Body of pancreas (tissue), 4 donors: ENCODE measurements around the gene HSPB7. TPM values are rescaled to one million over a fixed set of nuclear protein-coding genes. Genes with fewer than 3 reads are reported as not detected.

Experiments
- ATAC-seq: fragments of 150-250 bp; one replicate; pipeline ENCODE4 v1.9.1; 2016
- DNase-seq, 4 donors: peaks; one replicate each; pipeline ENCODE4 v3.0.0-alpha.2; 2019
- H3K27ac ChIP-seq, 4 donors: fragments of 200-600 bp; sonication (generic); 1 replicate in 3 of 4; 2 replicates in 1 of 4; pipeline versions ENCODE4 v1.5.1 to v1.6.1; 2016 to 2019; ENCODE audit warnings: mild to moderate bottlenecking in 1 of 4, mixed read lengths in 1 of 4, moderate library complexity in 1 of 4
- H3K27me3 ChIP-seq, 2 donors: fragments of 200-600 bp; sonication (generic); one replicate each; pipeline ENCODE4 v1.6.0; 2016; ENCODE audit warnings: mild to moderate bottlenecking in 1 of 2
- H3K36me3 ChIP-seq, 2 donors: fragments of 200-600 bp; sonication (generic); replicated peaks in 1 of 2; 2 replicates each; pipeline ENCODE4 v1.5.1; 2016; ENCODE audit warnings: low read depth in 2 of 2; ENCODE audit not compliant: insufficient read depth in 1 of 2
- H3K4me1 ChIP-seq: fragments of 200-600 bp; sonication (generic); one replicate; pipeline ENCODE4 v1.6.0; 2016
- H3K4me3 ChIP-seq, 2 donors: fragments of 200-600 bp; sonication (generic); 1 replicate in 1 of 2; 2 replicates in 1 of 2; pipeline ENCODE4 v1.5.1; 2016 to 2019
- H3K9me3 ChIP-seq, 3 donors: fragments of 200-600 bp; sonication (generic); 1 replicate in 2 of 3; 2 replicates in 1 of 3; pipeline ENCODE4 v1.5.1; 2016
- POLR2A ChIP-seq, 3 donors: fragments of 450-650 bp; IDR thresholded peaks; one replicate each; pipeline ENCODE4 v1.6.1; 2016; ENCODE audit warnings: antibody characterized with exemption in 3 of 3, mild to moderate bottlenecking in 2 of 3
- WGBS, 2 donors: methylation state at CpG; one replicate each; pipeline ENCODE4 v1.1.5; 2017; 5-methylcytosine and 5-hydroxymethylcytosine counted together
- intact Hi-C: fragments of 100-400 bp; cut with DNase I; formaldehyde crosslinking; loops from one replicate; pipeline ENCODE4 v1.15.1; 2023
- small RNA-seq: library from RNA; depleted of rRNA; stranded (forward); fragments of <200 nt; gene quantifications from one replicate; pipeline ENCODE3, GENCODE V24; 2016
- total RNA-seq, 2 donors: library from RNA; depleted of rRNA; stranded (reverse); fragments of >200 nt; gene quantifications; one replicate each; pipeline ENCODE4 v1.1.0, GENCODE V29; 2016
- TF ChIP-seq, protein P1 (sequence below), 7 experiments: fragments of 450-650 bp in 4 of 7; fragments of 200-600 bp in 3 of 7; sonication (generic) in 3 of 7; IDR thresholded peaks; one replicate each; pipeline ENCODE4 v1.5.1; 2016 to 2019; ENCODE audit warnings: antibody characterized with exemption in 7 of 7

Gene HSPB7
- total RNA-seq, 2 donors from 2014 or later = 5.7 to 39.9 TPM

DNA sequence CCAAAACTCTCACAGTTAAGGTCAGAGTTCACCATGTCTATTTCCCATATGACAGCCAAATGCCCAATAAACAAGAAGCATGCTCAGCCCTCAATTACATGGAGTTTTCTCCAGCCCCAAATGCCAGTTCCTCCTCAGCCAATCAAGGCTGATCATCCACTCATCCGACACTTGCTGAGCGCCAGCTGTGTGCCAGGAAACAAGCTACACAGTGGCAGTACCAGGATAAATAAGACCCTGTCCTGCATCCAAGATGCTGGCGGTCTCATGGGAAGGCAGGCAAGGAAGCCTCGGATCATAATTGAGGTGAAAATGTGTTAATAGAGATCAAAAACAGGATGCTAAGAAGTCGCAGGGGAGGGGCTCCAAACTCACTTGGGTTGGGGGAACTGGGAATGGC lies 49.7 kb downstream of the HSPB7 start:
- ATAC-seq (no peak), DNase-seq (no peak)
- WGBS, 2 donors = 77 to 79% methylated on average over 5 of the region's 5 CpGs
- Histone ChIP-seq H3K4me1 (peaks cover 17% of the 10 kb centered on the region), H3K4me3 (no peak overlapping the region), H3K36me3 (peaks cover 0 to 7% of the 10 kb centered on the region in 2 donors), H3K9me3 (no peaks in the 10 kb centered on the region), H3K27me3 (no peaks in the 10 kb centered on the region), H3K27ac (no peak overlapping the region)
- intact Hi-C loops = no loop called here
- TF ChIP-seq POLR2A (IDR thresholded peaks at IDR 0.05) = no peak

DNA sequence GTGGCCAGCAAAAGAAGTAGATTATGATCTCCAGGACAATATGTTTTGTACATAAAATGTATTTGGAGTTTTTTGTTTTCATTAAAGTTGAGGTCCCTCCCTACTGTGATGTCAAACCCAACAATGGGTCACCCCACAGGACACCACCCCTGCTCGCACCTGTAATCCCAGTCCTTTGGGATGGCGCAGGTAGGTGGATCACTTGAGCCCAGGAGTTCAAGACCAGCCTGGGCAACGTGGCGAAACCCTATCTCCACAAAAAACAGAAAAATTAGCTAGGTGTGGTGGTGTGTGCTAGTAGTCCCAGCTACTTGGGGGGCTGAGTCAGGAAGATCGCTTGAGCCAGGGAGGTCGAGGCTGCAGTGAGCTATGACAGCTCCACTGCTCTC lies 50.9 kb downstream of the HSPB7 start:
- Histone ChIP-seq H3K4me1 (peaks cover 17% of the 10 kb centered on the region), H3K27ac (peak overlapping the region in 2 of 4 donors; percentile 51 to 57), H3K4me3 (no peak overlapping the region), H3K9me3 (no peaks in the 10 kb centered on the region), H3K36me3 (peaks cover 0 to under 1% of the 10 kb centered on the region in 2 donors), H3K27me3 (no peaks in the 10 kb centered on the region)
- TF ChIP-seq, protein P1, sequence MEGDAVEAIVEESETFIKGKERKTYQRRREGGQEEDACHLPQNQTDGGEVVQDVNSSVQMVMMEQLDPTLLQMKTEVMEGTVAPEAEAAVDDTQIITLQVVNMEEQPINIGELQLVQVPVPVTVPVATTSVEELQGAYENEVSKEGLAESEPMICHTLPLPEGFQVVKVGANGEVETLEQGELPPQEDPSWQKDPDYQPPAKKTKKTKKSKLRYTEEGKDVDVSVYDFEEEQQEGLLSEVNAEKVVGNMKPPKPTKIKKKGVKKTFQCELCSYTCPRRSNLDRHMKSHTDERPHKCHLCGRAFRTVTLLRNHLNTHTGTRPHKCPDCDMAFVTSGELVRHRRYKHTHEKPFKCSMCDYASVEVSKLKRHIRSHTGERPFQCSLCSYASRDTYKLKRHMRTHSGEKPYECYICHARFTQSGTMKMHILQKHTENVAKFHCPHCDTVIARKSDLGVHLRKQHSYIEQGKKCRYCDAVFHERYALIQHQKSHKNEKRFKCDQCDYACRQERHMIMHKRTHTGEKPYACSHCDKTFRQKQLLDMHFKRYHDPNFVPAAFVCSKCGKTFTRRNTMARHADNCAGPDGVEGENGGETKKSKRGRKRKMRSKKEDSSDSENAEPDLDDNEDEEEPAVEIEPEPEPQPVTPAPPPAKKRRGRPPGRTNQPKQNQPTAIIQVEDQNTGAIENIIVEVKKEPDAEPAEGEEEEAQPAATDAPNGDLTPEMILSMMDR (IDR thresholded peaks at IDR 0.05) = no peak
- no peak for TF ChIP-seq POLR2A (IDR thresholded peaks at IDR 0.05)
- 97% methylated on average over 6 of the region's 6 CpGs for WGBS, 2 donors
- intact Hi-C loops = no loop called here
- DNase-seq (no peak), ATAC-seq (no peak)

DNA sequence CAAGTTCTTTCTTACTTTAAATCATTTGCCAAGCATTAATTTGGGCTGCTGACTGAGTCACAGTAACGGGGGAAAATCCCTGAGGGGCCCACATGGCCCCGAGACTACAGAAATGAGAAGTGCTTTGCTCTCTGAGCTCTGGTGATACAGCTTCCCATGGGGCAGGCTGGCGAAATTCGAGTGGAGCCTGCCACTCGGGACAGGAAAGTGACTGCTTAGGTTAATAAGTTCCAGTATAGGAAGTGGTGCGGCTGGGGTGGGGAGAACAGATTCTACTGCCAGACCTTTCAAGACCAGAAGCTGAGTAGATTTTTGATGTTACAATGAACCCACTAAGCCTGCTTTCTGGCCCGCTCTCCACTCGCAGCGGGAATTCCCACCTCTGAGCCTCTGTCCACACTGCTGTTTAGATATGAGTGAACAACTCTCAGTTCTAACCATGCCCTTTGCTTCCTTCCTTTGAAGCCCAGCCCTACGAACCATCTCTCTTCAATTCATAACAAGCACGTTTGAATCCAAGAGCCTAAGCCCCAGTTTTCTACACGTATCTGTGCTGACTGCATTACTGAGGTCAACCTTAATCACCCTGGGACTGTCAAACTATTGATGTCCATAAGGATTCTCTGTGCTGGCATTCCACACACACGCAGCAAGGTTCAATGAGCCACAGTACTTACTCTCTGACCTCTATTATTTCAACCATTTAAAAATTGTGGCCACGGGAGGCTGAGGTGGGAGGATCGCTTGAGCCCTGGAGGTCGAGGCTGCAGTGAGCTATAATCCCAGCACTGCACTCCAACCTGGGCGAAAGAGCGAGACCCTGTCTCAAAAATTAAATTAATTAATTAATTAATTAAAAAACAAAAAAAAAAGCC lies 51.5 kb downstream of the HSPB7 start:
- H3K9me3 ChIP-seq = no peaks in the 10 kb centered on the region
- WGBS, 2 donors = 52 to 66% methylated on average over 18 of the region's 18 CpGs
- no peaks in the 10 kb centered on the region for H3K36me3 ChIP-seq
- peak overlapping the region in 3 of 4 donors; percentile 51 to 69 (median 57) for H3K27ac ChIP-seq
- intact Hi-C loops = no loop called here
- TF ChIP-seq POLR2A (IDR thresholded peaks at IDR 0.05) = no peak
- TF ChIP-seq, protein P1 (IDR thresholded peaks at IDR 0.05) = no peak
- H3K27me3 ChIP-seq = no peaks in the 10 kb centered on the region
- no peak overlapping the region for H3K4me3 ChIP-seq
- peak in 3 of 4 donors; percentile 32 to 59 (median 37) for DNase-seq
- peaks cover 17% of the 10 kb centered on the region for H3K4me1 ChIP-seq
- ATAC-seq = peak; percentile 57

DNA sequence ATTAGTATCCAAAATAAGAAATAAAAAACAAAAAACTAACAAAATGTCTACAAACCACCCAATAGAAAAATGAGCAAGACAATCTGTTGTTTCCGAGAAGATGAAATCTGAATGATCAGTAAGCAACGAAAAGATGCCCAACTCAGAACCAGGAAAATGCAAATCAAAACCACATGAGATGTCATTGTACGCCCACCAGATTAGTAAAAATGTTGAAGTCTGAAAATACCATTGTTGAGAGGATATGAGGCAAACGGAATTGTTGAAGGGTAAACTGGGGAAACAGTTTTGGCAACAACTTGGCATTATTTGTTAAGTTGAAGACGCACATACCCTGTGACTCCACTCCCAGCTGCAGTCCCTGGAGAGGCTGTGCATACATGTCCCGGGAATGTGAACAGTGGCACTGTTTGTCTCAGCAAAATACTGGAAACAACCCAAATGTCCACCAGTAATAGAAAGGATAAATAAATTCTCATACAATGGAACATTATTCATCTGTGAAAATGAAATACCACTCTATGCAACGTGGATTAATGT lies 52.5 kb downstream of the HSPB7 start:
- ATAC-seq (no peak), DNase-seq (no peak)
- no peak for TF ChIP-seq POLR2A (IDR thresholded peaks at IDR 0.05)
- TF ChIP-seq, protein P1 (IDR thresholded peaks at IDR 0.05) = no peak
- peaks cover 17% of the 10 kb centered on the region for H3K4me1 ChIP-seq
- H3K4me3 ChIP-seq = no peak overlapping the region
- no peaks in the 10 kb centered on the region for H3K36me3 ChIP-seq
- no peaks in the 10 kb centered on the region for H3K9me3 ChIP-seq
- no peaks in the 10 kb centered on the region for H3K27me3 ChIP-seq
- H3K27ac ChIP-seq = peak overlapping the region in 2 of 4 donors; percentile 57 to 69
- 47 to 50% methylated on average over 7 of the region's 7 CpGs for WGBS, 2 donors
- intact Hi-C loops = no loop called here

Small RNA genes within 50 kb of the gene (small RNA-seq; reads per million reads assigned to genes)
- not detected for gene AL355994.1
- gene AL355994.5 = not detected

Other genes starting within 250 kb of the HSPB7 start
- gene UQCRHL, start 210.4 kb downstream of the HSPB7 start, total RNA-seq = 1 to 10 TPM in 1 of 2 donors, under 1 TPM in 1; 0.66 to 1.0 TPM
- 10 to 100 TPM; 27.8 to 38.9 TPM for gene SPEN, start 170.3 kb downstream of the HSPB7 start, total RNA-seq
- gene ZBTB17, start 41.9 kb downstream of the HSPB7 start, total RNA-seq = 10 to 100 TPM; 28.8 to 73.2 TPM
- not detected for gene SRARP, start 13.8 kb downstream of the HSPB7 start, total RNA-seq
- gene CLCNKA, start 4.0 kb upstream of the HSPB7 start, total RNA-seq = 1 to 10 TPM; 2.1 to 4.0 TPM
- 1 to 10 TPM in 1 of 2 donors, not detected in 1; 1.3 TPM for gene CLCNKB, start 25.7 kb upstream of the HSPB7 start, total RNA-seq
- 1 to 10 TPM in 1 of 2 donors, not detected in 1; 4.2 TPM for gene FAM131C, start 55.6 kb upstream of the HSPB7 start, total RNA-seq
- gene EPHA2, start 138.0 kb upstream of the HSPB7 start, total RNA-seq = 10 to 100 TPM; 19.5 to 26.7 TPM
- 10 to 100 TPM; 15.3 to 31.3 TPM for gene ARHGEF19, start 194.6 kb upstream of the HSPB7 start, total RNA-seq
- 1 to 10 TPM; 3.6 TPM for gene CPLANE2, start 219.1 kb upstream of the HSPB7 start, total RNA-seq